Effector memory CD4-positive, alpha-beta T cell (primary cell): ENCODE results near the gene TBC1D21.

Experiments used
- DNase-seq, 3 donors: peaks; one replicate each; pipeline ENCODE4 v3.0.0-alpha.2; 2020
- H3K27ac ChIP-seq: 2 replicates; pipeline ENCODE4 v1.7.0; 2013; ENCODE audit warnings: mild to moderate bottlenecking, low read length, moderate library complexity; ENCODE audit not compliant: insufficient read depth, poor library complexity, severe bottlenecking
- H3K27me3 ChIP-seq: replicated peaks from 2 replicates; pipeline ENCODE4 v1.7.0; 2013; ENCODE audit warnings: mild to moderate bottlenecking, low read length; ENCODE audit not compliant: insufficient read depth, control insufficient read depth, poor library complexity, severe bottlenecking
- H3K36me3 ChIP-seq: 2 replicates; pipeline ENCODE4 v1.7.0; 2013; ENCODE audit warnings: mild to moderate bottlenecking, low read length, moderate library complexity; ENCODE audit not compliant: control insufficient read depth, insufficient read depth
- H3K4me1 ChIP-seq: 2 replicates; pipeline ENCODE4 v1.7.0; 2013; ENCODE audit warnings: low read length, mild to moderate bottlenecking; ENCODE audit not compliant: control insufficient read depth, insufficient read depth, poor library complexity, severe bottlenecking
- H3K4me3 ChIP-seq: 2 replicates; pipeline ENCODE4 v1.7.0; 2013; ENCODE audit warnings: low read length, low read depth, mild to moderate bottlenecking; ENCODE audit not compliant: insufficient read depth, poor library complexity, severe bottlenecking
- H3K9me3 ChIP-seq: 2 replicates; pipeline ENCODE4 v1.7.0; 2013; ENCODE audit warnings: mild to moderate bottlenecking, low read length, moderate library complexity; ENCODE audit not compliant: control insufficient read depth
- total RNA-seq, 3 donors: gene quantifications; one replicate each; lab custom pipeline; 2026; lab: John Stamatoyannopoulos, UW

The TBC1D21 gene
- total RNA-seq = 0 reads per million in 3 donors

- Histone ChIP-seq H3K27me3 (peaks cover 3% of the 10 kb centered on the region), H3K4me3 (no peak within 1 kb of the TSS), H3K36me3 (no peaks in the 10 kb centered on the region), H3K27ac (no peak within 1 kb of the TSS), H3K4me1 (no peaks in the 10 kb centered on the region), H3K9me3 (no peaks in the 10 kb centered on the region)
- DNase-seq = no peak
Observed at GRCh38 chr15:73873456-73873855, at the start of gene TBC1D21. Gene TBC1D21, plus strand, starts transcription at chr15:73873564. Its CDS starts 146 bp downstream, at chr15:73873710.

GRCh38 chr15:73826711-73827251 is 46.6 kb upstream of the TBC1D21 start:
- no peak overlapping the region for H3K4me3 ChIP-seq
- H3K36me3 ChIP-seq = no peaks in the 10 kb centered on the region
- H3K4me1 ChIP-seq = no peaks in the 10 kb centered on the region
- no peak for DNase-seq
- H3K9me3 ChIP-seq = no peaks in the 10 kb centered on the region
- no peak overlapping the region for H3K27ac ChIP-seq
- peaks cover 7% of the 10 kb centered on the region for H3K27me3 ChIP-seq

GRCh38 chr15:73829523-73829922 is 43.8 kb upstream of the TBC1D21 start:
- no peak overlapping the region for H3K4me3 ChIP-seq
- H3K27me3 ChIP-seq = peaks cover 7% of the 10 kb centered on the region
- H3K27ac ChIP-seq = no peak overlapping the region
- no peaks in the 10 kb centered on the region for H3K36me3 ChIP-seq
- H3K9me3 ChIP-seq = no peaks in the 10 kb centered on the region
- DNase-seq = no peak
- no peaks in the 10 kb centered on the region for H3K4me1 ChIP-seq

- no peak overlapping the region for H3K4me3 ChIP-seq
- no peaks in the 10 kb centered on the region for H3K9me3 ChIP-seq
- no peak overlapping the region for H3K27ac ChIP-seq
- H3K4me1 ChIP-seq = no peaks in the 10 kb centered on the region
- no peaks in the 10 kb centered on the region for H3K36me3 ChIP-seq
- DNase-seq = no peak
- H3K27me3 ChIP-seq = peaks cover 7% of the 10 kb centered on the region
Observed at GRCh38 chr15:73832657-73833056, 40.7 kb upstream of the TBC1D21 start.

- Histone ChIP-seq H3K27me3 (no peaks in the 10 kb centered on the region), H3K4me1 (no peaks in the 10 kb centered on the region), H3K9me3 (no peaks in the 10 kb centered on the region), H3K4me3 (no peak overlapping the region), H3K27ac (no peak overlapping the region), H3K36me3 (no peaks in the 10 kb centered on the region)
- no peak for DNase-seq
Observed at GRCh38 chr15:73836845-73837244, 36.5 kb upstream of the TBC1D21 start.

- DNase-seq = no peak
- no peaks in the 10 kb centered on the region for H3K4me1 ChIP-seq
- H3K36me3 ChIP-seq = no peaks in the 10 kb centered on the region
- H3K4me3 ChIP-seq = no peak overlapping the region
- no peaks in the 10 kb centered on the region for H3K9me3 ChIP-seq
- no peaks in the 10 kb centered on the region for H3K27me3 ChIP-seq
- H3K27ac ChIP-seq = no peak overlapping the region
Observed at GRCh38 chr15:73838831-73839426, 34.4 kb upstream of the TBC1D21 start.

GRCh38 chr15:73839699-73840377 is 33.5 kb upstream of the TBC1D21 start:
- no peaks in the 10 kb centered on the region for H3K9me3 ChIP-seq
- no peak overlapping the region for H3K4me3 ChIP-seq
- H3K4me1 ChIP-seq = no peaks in the 10 kb centered on the region
- no peak overlapping the region for H3K27ac ChIP-seq
- H3K36me3 ChIP-seq = no peaks in the 10 kb centered on the region
- no peak for DNase-seq
- no peaks in the 10 kb centered on the region for H3K27me3 ChIP-seq

- no peaks in the 10 kb centered on the region for H3K27me3 ChIP-seq
- no peaks in the 10 kb centered on the region for H3K36me3 ChIP-seq
- DNase-seq = no peak
- H3K9me3 ChIP-seq = no peaks in the 10 kb centered on the region
- no peak overlapping the region for H3K27ac ChIP-seq
- H3K4me3 ChIP-seq = no peak overlapping the region
- H3K4me1 ChIP-seq = no peaks in the 10 kb centered on the region
Observed at GRCh38 chr15:73840771-73841170, 32.6 kb upstream of the TBC1D21 start.

- no peak overlapping the region for H3K27ac ChIP-seq
Observed at GRCh38 chr15:73841756-73842725, 31.3 kb upstream of the TBC1D21 start.

More at GRCh38 chr15:73841756-73842725, 31.3 kb upstream of the TBC1D21 start:
- H3K36me3 ChIP-seq = no peaks in the 10 kb centered on the region
- H3K9me3 ChIP-seq = no peaks in the 10 kb centered on the region
- H3K27me3 ChIP-seq = no peaks in the 10 kb centered on the region
- no peak overlapping the region for H3K4me3 ChIP-seq
- DNase-seq = no peak
- no peaks in the 10 kb centered on the region for H3K4me1 ChIP-seq
